Measurements from ENCODE around the gene NCOA1. TPM values are rescaled to one million over a fixed set of nuclear protein-coding genes. Genes with fewer than 3 reads are reported as not detected.
"Not testable (repeated sequence)": the region's sequence is repeated elsewhere in the genome, so short reads cannot be mapped to it uniquely, and the experiment has no call there.

NCOA1 gene
- total RNA-seq: 7.0 and 10.1 TPM in 2 replicates

DNA sequence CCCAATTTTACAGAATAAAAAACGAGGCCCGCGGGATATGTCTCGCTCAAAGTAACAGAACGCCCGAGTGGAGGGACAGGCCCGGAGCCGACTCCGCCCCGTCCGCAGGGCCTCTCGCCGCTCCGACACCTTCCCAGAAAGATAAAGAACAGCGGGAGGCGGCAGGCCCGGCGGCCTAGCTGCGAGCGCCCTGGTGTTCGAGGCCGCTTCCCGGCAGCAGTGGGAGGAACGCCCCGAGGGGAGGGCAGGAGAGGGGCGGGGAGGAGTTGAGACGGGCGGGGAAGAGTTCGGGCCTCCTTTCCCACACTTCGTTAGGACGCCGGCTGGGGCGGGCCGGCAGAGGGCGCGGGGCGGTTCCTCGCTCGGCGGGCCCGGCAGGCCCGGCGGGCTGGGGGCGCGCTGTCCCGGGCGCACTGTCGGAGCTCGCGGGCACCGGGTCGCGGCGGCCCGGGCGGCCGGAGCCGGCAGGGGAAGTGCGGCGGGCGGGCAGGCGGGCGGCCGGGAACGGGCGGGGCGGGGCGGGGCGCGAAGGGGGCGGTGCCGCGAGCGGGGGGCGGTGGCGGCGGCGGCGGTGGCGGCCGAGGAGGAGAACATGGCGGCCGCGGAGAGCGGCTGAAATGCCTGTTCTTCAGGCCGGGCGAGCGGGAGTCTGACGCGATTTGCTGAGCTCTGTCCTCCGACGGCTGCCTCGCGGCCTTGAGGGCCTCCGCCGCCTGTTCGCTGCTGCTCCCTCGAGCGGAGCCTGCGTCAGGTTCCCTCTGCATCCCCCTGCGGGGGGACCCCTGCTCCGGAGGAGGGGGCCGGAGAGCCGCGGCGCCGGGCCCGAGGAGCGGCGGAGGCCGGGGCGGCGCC, at the start of gene NCOA1:
NCOA1 (plus strand) TSS at position 565 of the 852 bp plus-strand sequence. CDS start 167,424 bp downstream, outside the sequence.
- DNase-seq (ENCODE audit: low read depth, low spot score): peak; percentile 64

DNA sequence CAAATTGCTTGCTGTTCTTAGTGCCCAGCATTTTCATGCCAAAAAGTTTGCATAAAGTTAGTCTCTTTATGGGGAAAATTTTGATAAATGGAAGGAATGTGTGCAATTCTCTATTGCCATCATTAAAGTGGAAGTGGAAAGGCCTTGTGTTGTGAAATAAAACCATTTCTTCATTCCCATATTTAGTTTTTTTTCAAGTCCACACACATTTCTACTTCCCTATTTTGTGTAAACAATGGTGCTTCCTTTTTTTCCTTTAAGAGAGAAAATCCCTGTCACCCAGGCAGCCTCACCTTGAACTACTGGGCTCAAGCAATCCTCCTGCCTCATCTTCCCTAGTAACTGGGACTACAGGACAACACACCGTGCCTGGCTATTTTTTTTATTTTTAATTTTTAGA, 42.3 kb upstream of the NCOA1 start:
- DNase-seq (ENCODE audit: low read depth, low spot score): no peak

DNA sequence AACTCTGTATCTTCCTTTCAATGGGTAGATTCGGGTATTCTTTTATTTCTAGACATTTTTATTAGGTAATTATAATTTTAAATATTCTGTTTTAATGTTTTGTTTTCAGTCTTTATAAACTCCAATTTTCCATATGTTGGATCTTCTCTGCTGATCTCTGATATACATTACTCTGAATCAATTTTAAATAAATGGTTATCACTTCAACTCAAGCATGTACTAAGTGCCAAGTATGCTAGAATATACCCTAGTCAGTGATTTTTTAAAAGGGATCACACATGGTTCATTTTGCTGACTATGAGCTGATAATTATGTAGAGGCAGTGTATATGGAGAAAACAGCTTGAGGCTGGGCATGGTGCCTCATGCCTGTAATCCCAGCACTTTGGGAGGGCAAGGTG, 41.7 kb upstream of the NCOA1 start:
- no peak for DNase-seq (ENCODE audit: low read depth, low spot score)

DNA sequence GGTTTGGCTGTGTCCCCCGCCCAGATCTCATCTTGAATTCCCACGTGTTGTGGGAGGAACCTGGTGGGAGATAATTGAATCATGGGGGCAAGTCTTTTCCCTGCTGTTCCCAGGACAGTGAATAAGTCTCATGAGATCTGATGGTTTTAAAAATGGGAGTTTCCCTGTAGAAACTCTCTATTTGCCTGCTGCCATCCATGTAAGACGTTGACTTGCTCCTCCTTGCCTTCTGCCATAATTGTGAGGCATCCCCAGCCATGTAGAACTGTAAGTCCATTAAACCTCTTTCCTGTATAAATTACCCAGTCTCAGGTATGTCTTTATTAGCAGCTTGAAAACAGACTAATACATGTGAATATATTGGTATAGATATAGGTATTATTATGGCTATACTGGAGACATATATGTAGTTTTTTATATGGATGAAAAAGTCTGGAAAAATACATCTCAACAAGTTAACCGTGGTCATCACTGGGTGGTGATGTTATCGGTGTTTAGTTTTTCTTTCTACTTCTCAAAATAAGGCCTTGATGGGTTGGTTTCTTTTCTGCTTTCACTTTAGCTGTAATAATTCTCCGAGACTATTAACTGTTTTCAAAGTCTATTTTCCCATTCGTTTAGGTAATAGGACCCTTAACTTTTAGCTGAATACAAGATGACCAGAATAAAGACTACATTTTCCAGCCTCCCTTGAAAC, 39.1 kb upstream of the NCOA1 start:
- no peak for DNase-seq (ENCODE audit: low read depth, low spot score)

DNA sequence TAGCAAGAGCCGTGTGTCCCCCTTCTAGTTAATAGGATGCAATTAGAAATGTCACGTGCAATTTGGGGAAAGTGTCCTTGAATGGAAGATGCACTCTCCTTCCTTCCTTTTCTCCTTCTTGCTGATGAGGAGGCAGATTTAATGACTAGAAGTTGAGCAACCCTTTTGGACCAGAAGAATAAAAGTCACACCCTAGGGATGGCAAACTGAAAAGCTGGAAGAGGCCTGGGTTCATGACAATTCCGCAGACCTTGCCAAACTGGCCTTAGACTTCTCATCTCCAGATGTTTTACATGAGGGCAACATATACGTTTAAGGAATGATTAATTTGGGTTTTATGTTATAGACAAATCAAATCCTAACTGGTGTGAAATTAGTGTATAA, 38.6 kb upstream of the NCOA1 start:
- DNase-seq (ENCODE audit: low read depth, low spot score): no peak

DNA sequence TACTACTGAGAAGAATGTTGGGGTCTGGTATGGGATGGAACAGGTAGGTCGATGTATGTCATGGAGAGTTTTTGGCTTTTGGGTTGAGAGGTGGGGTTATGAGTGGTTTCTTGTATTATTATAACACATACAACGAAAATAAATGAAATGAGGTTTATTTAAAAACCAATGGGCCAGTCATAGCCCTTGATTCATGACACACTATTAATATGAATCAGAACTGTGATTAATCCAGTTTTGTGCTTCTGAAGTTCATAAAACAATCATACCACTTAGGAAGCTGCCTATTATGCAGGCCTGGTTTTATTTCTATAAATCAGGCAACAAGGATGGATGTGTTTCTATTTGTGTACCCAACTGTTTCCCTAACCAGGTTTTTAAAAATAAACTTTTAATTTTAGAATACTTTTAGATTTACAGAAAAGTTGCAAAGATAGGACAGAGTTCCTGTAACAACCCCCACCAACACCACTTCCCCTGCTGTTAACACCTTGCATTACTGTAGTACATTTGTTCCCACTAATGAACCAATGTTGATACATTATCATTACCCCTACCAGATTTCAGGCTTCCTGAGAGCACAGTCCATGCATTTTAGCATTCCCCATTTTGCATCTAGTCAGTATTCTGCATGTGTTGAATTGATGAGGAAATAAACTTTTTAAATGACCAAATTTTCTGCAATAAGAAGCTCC, 37.5 kb upstream of the NCOA1 start:
- DNase-seq (ENCODE audit: low read depth, low spot score): no peak

DNA sequence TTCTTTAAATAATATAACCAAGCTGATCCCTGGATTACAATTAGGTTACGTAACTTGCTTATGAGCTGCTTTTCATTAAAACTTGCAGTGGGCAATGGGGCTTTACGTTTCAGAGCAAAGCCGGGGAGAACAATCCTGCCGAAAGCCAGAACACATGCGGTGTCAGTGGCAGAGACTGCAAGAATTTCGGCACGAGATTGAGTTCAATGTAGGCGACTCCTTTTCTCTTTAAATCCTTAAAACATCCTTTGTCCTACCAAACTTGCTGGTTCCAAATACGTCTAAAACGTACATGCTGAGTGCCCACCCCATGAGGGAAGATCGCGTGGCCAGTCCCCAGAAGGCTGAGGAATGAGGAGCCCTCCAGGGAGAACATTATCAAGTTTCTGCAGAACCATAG, 36.8 kb upstream of the NCOA1 start:
- no peak for DNase-seq (ENCODE audit: low read depth, low spot score)

DNA sequence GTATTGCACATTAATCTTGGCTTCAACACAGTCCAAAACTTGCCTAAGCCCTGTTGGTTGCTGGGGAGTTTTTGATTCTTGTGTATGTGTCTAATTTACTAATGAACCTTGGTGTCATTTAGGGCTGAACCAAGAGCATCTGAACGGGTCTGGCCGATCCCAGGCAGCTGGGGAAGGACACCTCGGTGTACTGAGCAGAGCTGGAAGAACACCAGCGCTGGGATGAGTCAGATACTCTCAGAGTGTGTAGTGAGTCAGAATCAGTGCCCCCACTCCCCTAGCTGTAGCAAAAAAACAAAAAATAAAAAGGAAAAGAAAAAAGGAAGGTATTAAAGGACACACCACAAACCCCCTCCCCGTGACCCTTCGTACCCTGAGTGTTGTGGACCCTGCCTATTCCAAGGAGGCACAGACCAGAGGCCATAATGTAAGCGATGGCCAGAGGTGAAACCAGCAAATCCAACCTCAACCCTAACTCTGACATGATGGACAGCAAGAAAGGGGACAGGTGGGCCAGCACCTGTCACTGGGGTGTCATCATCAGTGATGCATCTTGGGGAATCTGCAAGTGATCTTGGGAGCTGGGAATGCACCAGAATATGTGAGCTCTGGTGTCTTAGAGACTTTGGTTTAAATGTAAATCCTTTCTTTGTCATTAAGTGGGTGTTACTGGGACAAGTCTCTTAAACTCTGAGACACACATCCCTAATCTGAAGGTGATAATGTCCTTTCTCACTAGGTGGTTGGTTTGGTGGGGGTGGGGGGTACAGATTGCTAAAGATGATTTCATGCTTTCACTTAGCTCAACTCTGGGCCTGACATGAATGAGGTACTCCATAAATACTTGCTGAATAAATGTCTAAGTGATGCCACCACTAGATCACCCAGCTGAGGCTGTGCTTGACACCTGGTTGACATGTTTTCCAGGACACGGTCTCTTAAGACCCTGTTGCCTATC, 34.2 kb upstream of the NCOA1 start:
- no peak for DNase-seq (ENCODE audit: low read depth, low spot score)

DNA sequence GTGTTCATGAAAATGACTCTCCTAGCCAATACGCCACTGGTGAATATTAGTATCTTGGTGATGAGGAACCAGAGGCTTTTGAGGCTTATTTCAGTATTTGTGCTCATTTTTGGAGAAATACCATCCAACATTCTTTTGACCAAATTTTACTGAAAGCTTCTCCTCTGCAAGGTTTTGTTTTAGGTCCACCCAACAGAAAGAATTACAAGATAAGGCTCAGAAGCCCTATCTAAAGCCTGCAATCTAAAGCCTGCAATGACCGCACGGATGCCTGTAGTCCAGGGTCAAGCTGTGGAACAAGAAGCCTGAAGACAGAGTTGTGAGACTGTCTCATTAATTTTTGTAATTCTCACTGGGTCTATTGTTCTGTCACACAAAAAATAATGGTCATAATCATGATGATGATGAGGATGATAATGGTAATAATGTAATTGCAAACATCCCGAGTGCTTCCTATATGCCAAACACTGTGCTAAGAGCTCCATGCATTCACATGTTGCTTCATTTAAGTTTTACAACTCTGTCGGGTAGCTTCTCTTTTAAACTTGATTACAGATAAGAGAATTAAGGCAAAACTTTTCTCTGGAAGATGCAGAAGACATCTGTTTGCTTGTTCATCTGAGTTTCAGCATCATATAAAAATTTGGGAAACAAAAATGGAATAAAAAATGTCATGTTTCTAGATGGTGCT, 33.2 kb upstream of the NCOA1 start:
- no peak for DNase-seq (ENCODE audit: low read depth, low spot score)

DNA sequence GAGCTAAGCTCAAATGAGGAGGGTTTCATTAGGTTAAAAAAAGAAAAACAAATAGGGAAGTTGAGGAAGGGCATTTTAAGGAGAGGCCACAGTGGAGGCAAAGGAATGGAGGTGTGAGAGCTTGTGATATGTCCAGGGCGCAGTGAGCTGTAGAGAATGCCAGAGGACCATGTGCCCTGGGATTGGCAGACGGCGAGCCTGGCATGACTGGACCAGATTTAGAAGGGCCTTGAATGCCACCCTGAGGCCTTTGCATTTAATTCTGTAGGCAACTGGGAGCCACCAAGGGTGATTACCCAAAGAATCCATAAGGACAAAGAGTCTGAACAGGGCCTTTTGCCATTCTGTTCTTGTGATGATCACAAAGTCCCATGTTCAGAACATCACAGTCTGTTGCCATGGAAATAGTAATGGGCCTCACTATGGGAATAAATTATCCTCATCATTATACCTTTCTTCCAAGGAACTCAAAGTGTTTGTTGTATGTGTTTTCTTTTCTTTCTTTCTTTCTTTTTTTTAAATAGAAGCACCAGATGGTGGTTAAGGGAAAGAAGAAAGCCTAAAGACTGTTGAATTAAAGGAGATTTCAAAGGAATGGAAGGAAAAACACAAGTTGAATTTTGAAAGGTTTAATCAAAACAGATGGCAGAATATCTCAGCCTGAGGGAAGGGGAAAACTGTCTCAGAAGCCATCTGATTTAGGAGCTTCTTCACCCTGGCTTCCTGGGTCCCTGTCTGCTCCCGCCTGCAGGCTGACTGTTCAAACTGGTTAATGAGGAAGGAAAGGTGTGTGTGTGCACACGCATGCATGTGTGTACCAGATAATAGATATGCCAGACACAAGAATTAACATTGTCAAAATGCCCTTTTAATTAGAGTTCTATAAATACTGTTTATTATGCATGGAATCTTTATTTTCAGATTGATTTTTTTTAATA, 31.6 kb upstream of the NCOA1 start:
- DNase-seq (ENCODE audit: low read depth, low spot score): no peak

DNA sequence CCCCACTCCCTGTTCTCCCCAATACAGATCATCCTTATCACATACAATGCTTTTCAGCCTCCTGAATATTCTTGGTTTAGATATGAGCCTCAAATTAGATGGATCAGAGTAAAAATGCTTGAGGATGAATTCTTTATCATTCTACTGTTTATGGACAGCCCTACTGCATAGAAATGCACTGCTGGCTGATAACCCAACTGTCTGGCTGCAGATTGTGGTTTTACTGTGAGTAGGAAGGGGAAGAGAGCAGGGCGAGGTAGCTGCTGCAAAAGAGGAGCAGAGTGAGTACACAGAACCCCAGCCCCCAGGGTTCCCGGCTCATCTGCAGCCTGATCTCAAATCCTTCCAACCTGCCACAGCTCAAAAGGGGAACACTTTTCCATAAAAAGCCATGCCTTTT, 29.4 kb upstream of the NCOA1 start:
- DNase-seq (ENCODE audit: low read depth, low spot score): no peak

DNA sequence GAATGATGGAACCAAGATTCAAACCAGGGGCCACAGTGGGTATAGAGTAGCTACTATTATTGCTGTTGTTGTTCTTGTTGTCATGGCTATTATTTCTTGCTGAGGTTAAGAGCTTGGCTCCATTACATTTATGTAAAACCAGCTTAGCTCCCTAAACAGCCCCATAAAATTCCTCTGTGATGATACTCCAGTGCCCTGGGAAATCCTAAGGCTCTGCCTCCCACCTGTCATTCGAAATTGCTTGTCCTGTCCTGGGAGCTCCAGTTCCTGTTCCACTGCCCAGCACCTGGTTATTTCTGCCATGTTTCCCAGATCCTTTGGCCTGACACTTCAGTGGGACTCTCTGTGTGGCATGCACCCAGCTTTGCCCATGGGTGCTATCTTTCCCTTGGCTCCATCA, 27.8 kb upstream of the NCOA1 start:
- no peak for DNase-seq (ENCODE audit: low read depth, low spot score)

DNA sequence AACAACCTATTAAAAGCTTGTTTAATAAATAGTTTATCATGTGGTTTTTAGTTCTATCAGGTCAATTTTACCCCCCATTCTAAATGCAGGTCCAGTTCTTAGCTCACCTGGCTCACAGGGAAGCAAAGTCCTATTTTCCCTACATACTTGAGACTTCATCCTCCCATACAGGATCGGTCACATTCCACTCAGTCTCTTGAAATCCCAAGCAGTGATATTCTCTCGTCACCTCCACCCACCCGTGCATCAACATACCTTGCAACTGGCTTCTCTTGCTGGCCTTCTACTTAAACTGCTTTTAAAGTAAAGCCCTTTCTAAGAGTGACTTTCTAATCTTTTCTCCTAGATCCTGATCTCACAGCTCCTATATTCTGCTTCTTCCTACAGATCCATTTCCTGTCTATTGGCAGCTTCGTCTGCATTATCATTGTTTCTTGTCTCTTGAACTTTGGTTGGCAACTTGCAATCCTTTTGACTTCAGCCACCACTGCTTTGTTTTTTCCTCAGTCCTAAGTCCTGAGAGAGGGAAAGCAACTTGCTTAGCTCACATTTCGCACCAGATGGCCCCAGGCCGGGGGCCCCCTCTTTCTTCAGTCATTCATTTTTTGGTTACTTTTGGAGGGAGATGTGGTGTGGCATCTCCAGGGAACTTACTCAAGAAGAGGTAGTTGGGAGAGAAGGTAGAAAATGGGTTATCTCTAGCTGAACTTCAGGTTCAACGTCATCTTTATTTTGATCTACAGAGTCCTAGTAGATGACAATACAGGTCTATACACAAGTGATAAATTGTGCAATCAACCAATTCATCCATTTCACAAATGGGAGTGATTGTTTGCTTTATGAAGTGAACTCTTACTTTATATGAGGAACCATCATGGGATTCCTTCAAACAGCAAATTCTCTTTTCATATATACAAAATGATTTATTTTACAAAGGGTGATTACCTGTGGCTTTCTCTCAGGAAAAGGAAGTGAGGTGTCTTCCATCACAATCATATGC, 23.9 kb upstream of the NCOA1 start:
- no peak for DNase-seq (ENCODE audit: low read depth, low spot score)

DNA sequence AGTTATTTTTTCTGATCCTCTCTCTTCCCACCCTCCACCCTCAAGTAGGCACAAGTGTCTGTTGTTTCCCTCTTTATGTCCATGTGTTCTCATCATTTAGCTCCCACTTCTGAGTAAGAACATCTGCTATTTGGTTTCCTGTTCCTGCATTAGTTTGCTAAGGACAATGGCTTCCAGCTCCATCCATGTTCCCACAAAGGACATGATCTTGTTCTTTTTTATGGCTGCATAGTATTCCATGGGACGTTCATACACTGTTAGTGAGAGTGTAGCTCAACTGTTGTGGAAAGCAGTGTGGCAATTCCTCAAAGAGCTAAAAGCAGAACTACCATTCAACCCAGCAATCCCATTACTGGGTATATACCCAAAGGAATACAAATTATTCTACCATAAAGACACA, 22.6 kb upstream of the NCOA1 start:
- DNase-seq (ENCODE audit: low read depth, low spot score): not testable (repeated sequence)

DNA sequence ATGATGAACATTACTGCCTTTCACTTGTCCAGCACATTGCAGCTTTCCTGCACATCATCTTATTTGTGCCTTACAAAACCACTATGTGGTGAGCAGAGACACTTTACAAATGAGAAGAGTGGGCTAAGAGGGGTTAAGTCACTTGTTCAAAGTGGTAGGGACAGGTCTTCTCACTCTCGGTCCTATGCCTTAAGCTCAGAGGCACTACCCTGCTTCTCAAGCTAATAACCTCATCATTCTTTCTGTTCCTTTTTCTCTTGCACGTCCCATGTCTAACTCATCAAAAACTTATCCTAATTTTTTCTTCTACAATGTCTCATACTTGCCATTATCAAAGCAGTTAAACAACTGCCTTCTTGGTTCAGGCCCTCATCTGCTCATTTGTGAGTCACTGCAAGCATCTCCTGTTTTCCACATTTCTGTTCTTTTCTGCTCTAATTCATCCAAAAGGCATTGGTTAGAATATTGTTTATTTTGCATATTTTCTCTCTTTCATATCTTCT, 21.9 kb upstream of the NCOA1 start:
- no peak for DNase-seq (ENCODE audit: low read depth, low spot score)

DNA sequence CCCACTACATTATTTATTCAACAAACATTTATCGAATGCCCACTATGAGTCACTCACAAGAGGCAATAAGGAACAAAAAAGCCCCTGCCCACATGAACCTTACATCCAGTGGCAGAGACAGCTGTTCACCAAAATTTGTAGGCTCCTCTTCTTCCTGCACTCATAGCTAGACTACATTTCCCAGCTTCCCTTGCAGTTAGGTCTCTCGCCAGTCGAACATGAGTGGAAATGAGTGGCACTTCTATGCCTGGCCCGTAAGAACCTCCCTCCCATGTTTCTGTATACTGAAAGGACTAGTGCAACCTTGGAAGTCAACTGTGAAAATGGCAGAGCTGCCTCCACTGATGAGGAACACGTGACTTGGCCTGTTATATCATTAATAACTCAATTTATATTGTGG, 19.4 kb upstream of the NCOA1 start:
- DNase-seq (ENCODE audit: low read depth, low spot score): no peak

DNA sequence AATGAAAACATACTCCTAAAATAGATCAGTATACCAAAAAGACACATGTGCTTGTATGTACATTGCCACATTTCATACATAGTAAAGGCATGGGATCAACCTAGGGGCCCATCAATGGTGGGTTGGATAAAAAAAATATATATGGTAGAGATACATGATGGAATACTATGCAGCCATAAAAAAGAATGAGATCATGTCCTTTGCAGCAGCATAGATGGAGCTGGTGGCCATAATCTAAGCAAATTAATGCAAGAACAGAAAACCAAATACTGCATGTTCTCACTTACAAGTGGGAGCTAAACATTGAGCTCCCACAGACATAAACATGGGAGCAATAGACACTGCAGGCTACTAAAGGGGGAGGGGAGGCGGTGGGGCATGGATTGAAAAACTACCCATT, 18.6 kb upstream of the NCOA1 start:
- DNase-seq (ENCODE audit: low read depth, low spot score): no peak

DNA sequence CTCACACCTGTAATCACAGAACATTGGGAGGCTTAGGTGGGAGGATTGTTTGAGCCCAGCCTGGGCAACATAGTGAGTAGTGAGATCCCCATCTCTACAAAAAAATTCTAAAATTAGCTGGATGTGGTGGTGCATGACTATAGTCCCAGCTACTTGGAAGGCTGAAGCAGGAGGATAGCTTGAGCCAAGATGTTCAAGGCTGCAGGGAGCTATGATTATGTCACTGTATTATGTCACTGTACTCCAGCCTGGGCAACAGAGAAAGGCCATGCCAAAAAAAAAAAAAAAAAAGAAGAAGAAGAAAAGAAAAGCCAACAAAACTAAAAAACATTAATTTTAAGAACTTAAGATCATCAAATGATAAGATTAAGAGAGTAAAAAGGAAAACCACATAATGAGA, 17.4 kb upstream of the NCOA1 start:
- DNase-seq (ENCODE audit: low read depth, low spot score): no peak

Data from pulmonary artery endothelial cell (primary cell).